ENCODE results near the gene C8A. TPM values are rescaled to one million over a fixed set of nuclear protein-coding genes. Genes with fewer than 3 reads are reported as not detected.

C8A gene
- total and polyA plus RNA-seq, 2 of the 8 experiments (the other 6 are each of a cell fraction or from before 2014, with no cell fraction given), result not detected

GRCh38 chr1:56933606-56934005 is 79.0 kb downstream of the C8A start (continued):
- TF ChIP-seq SIX5 (IDR thresholded peaks at IDR 0.05; ENCODE audit: low read depth, low read length) (no peak), E2F6 (IDR thresholded peaks at IDR 0.05) (no peak), BACH1 (IDR thresholded peaks at IDR 0.05; ENCODE audit: low read length) (no peak), ZNF274 (IDR thresholded peaks at IDR 0.05; ENCODE audit: borderline replicate concordance, extremely low read depth, low read length) (no peak), TCF12 (IDR thresholded peaks at IDR 0.05; ENCODE audit: low read depth, low read length) (no peak), TBP (IDR thresholded peaks at IDR 0.05; ENCODE audit: low read depth, low read length) (no peak), TAF7 (optimal IDR thresholded peaks at IDR 0.05; ENCODE audit: borderline replicate concordance, low read depth, low read length) (no peak), GABPA (IDR thresholded peaks at IDR 0.05; ENCODE audit: borderline replicate concordance, insufficient read depth, low read length) (no peak), RNF2 (IDR thresholded peaks at IDR 0.05; ENCODE audit: borderline replicate concordance, low read depth, low read length, missing control alignments, poor library complexity, severe bottlenecking) (no peak)

All from H1 (cell line).